HUES6 (cell line): Measurements from ENCODE around the gene KIZ.

ENCODE experiments used
- H3K27ac ChIP-seq: 2 replicates; pipeline ENCODE4 v1.7.0; 2013; ENCODE audit warnings: low read depth, mild to moderate bottlenecking, low read length, inconsistent platforms
- H3K27me3 ChIP-seq: 2 replicates; pipeline ENCODE4 v1.6.1; 2013; ENCODE audit warnings: low read length; ENCODE audit not compliant: control insufficient read depth, insufficient read depth
- H3K36me3 ChIP-seq: 2 replicates; pipeline ENCODE4 v1.6.1; 2013; ENCODE audit warnings: low read length; ENCODE audit not compliant: control insufficient read depth, insufficient read depth
- H3K4me1 ChIP-seq: 2 replicates; pipeline ENCODE4 v1.6.1; 2013; ENCODE audit warnings: low read length; ENCODE audit not compliant: control insufficient read depth, insufficient read depth
- H3K4me3 ChIP-seq: 2 replicates; pipeline ENCODE4 v1.5.1; 2013; ENCODE audit warnings: low read depth, low read length
- H3K9ac ChIP-seq: one replicate; pipeline ENCODE4 v1.6.1; 2013; ENCODE audit warnings: mild to moderate bottlenecking, low read length
- H3K9me3 ChIP-seq: 2 replicates; pipeline ENCODE4 v1.6.1; 2013; ENCODE audit warnings: low read depth, low read length; ENCODE audit not compliant: control insufficient read depth, insufficient read depth

KIZ gene

GRCh38 chr20:21269772-21270171 is 143.9 kb downstream of the KIZ start:
- no peak overlapping the region for H3K4me3 ChIP-seq
- H3K27me3 ChIP-seq = no peaks in the 10 kb centered on the region
- no peaks in the 10 kb centered on the region for H3K4me1 ChIP-seq
- no peak overlapping the region for H3K27ac ChIP-seq
- peaks cover 12% of the 10 kb centered on the region for H3K9me3 ChIP-seq
- H3K36me3 ChIP-seq = no peaks in the 10 kb centered on the region
- no peak overlapping the region for H3K9ac ChIP-seq

- no peaks in the 10 kb centered on the region for H3K27me3 ChIP-seq
Observed at GRCh38 chr20:21270806-21271205, 144.9 kb downstream of the KIZ start.

DNA sequence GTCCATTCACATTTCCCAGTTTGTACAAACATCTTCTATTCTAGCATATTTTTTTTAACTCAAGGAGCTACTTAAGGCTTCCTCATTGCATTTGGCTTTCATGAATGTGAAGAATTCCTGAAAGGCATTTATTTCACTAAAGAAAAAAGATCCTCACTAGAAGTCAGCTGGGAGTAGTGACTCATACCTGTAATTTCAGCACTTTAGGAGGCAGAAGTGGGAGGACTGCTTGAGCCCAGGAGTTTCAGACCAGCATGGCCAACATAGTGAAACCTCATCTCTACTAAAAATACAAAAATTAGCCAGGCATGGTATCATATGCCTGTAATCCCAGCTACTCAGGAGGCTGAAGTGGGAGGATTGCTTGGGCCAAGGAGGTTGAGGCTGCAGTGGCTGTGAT is 146.4 kb downstream of the KIZ start:
- no peaks in the 10 kb centered on the region for H3K36me3 ChIP-seq
- no peak overlapping the region for H3K9ac ChIP-seq
- H3K27ac ChIP-seq = no peak overlapping the region
- H3K27me3 ChIP-seq = no peaks in the 10 kb centered on the region
- H3K4me1 ChIP-seq = no peaks in the 10 kb centered on the region
- no peak overlapping the region for H3K4me3 ChIP-seq
- peaks cover 3% of the 10 kb centered on the region for H3K9me3 ChIP-seq

More at GRCh38 chr20:21270806-21271205, 144.9 kb downstream of the KIZ start:
- Histone ChIP-seq H3K27ac (no peak overlapping the region), H3K9ac (no peak overlapping the region), H3K4me3 (no peak overlapping the region), H3K4me1 (no peaks in the 10 kb centered on the region), H3K9me3 (peaks cover 12% of the 10 kb centered on the region), H3K36me3 (no peaks in the 10 kb centered on the region)

DNA sequence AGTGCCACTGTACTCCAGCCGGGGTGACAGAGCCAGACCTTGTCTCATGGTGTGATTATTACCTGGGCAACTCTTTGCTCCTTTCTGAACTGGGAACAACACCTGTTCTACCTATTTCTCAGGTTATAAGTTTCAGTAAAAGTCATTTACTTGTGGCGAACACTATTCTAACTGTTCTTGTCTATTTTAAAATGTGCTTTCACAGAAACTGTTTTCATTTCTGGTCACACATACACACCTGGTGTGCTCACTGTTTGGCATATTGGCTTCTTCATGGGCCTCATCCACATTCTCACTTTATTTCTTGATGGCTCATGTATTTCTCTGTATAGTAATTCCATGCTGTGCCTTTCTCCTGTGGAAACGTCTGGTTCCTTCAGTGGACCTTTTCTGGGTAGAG is 146.8 kb downstream of the KIZ start:
- Histone ChIP-seq H3K27ac (no peak overlapping the region), H3K9ac (no peak overlapping the region), H3K4me3 (no peak overlapping the region), H3K9me3 (no peaks in the 10 kb centered on the region), H3K4me1 (no peaks in the 10 kb centered on the region), H3K27me3 (no peaks in the 10 kb centered on the region), H3K36me3 (no peaks in the 10 kb centered on the region)

DNA sequence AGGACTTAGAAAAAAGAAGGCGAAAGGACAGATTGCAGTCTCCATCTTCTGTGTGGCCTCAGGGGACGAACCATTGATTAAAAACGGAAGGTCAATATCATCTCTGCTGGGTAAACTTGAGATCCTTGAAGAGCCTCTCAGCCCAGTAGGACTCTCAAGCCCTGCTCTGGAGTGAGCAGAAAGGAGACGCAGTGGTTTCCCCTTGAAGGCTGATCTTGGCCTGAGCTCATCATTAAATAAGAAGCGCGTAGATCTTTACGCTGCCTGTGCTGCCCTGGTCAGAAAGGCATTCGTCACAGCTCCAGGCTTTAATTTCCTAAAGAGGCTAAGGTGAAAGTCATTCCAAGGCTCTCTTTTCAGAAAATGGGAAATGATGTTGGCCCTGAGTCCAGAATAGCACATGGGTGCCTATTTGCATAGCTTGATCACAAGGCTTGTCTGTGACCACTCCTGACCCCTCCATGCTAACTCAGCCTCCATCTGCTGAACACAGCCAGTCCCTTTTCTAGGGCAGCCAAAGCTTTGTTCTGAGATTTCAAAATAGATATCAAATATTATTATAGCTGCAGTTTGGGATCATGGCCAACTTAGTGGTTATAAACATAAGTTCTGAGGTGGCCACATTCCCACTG is 148.0 kb downstream of the KIZ start:
- Histone ChIP-seq H3K9ac (no peak overlapping the region), H3K36me3 (no peaks in the 10 kb centered on the region), H3K4me3 (no peak overlapping the region), H3K27ac (no peak overlapping the region), H3K9me3 (no peaks in the 10 kb centered on the region), H3K27me3 (no peaks in the 10 kb centered on the region), H3K4me1 (no peaks in the 10 kb centered on the region)

DNA sequence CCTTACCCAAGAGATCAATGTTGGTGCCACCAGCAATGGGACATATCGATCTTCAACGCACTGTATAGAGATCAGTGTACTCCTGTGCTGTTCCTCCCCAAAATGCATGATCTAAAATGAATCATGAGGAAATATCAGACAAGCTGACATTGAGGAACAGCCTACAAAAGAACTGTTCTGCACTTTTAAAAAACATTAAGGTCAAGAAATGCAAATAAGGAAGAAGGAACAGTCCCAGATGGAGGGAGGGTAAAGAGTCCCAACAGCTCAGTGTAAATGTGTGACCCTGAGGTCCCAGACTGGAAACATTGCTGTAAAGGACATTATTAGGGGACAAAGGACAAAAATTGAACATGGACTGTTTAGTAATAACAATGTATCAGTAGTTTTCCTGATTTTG is 152.9 kb downstream of the KIZ start:
- no peak overlapping the region for H3K4me3 ChIP-seq
- H3K9me3 ChIP-seq = no peaks in the 10 kb centered on the region
- H3K27ac ChIP-seq = no peak overlapping the region
- no peaks in the 10 kb centered on the region for H3K4me1 ChIP-seq
- no peaks in the 10 kb centered on the region for H3K27me3 ChIP-seq
- no peak overlapping the region for H3K9ac ChIP-seq
- no peaks in the 10 kb centered on the region for H3K36me3 ChIP-seq

DNA sequence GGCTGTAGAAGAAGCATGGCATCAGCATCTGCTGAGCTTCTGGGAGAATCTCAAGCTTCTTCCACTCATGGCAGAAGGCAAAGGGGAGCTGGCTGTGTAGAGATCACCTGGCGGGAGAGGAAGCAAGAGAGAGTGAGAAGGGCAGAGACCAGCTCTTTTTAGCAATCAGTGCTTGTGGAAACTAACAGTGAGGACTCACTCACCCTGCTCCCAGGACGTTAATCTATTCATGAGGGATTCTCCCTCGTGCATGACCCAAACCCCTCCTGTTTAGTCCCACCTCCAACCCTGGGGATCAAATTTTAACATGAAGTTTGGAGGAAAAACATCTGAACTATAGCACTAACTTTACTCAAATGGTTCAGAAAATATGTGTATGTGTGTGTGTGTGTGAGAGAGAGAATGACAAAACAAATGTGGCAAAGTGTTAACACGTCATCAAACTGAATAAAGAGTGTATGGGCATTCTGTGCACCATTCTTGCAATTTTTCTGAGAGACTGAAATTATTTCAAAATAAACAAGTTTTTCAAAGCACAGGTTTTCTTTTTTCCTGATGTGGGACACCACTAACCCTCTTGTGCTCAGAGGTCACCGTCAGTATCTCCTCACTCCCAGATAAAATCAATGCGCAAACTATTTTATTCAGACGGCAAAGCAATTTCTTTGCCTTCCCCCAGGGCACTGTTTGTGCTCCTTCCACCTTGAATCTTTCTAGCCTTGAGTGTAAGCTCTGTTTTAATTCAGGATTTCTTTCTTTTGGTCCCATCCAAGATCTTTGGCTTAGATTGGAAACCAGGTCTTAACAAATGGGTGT is 154.0 kb downstream of the KIZ start:
- Histone ChIP-seq H3K27me3 (no peaks in the 10 kb centered on the region), H3K4me1 (no peaks in the 10 kb centered on the region), H3K9me3 (no peaks in the 10 kb centered on the region), H3K27ac (no peak overlapping the region), H3K4me3 (no peak overlapping the region), H3K9ac (no peak overlapping the region), H3K36me3 (no peaks in the 10 kb centered on the region)

DNA sequence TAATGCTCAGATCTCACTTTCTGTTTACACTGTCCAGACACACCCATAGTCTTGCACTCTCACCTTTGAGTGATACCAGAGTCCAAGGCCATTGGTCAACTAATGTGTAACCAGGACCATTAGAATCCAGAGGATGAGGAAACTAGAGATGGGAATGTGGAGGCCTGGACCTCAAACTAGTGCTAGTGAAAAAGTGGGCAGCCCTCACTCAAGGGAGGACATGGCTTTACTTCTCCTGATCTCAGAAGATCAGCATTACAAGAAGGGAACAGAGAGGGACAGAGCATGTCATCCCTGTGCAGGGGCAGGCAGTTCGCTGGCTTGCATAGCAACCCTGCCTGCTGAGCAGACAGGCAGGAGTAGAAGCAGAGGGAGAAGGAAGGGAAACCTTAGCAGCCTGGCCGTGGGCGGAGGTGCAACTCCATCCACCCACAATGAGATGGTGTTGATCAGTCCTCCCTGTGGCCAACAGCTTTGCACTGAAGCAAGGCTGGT is 154.7 kb downstream of the KIZ start:
- Histone ChIP-seq H3K9me3 (no peaks in the 10 kb centered on the region), H3K9ac (no peak overlapping the region), H3K27me3 (no peaks in the 10 kb centered on the region), H3K27ac (no peak overlapping the region), H3K4me3 (no peak overlapping the region), H3K36me3 (no peaks in the 10 kb centered on the region), H3K4me1 (no peaks in the 10 kb centered on the region)

DNA sequence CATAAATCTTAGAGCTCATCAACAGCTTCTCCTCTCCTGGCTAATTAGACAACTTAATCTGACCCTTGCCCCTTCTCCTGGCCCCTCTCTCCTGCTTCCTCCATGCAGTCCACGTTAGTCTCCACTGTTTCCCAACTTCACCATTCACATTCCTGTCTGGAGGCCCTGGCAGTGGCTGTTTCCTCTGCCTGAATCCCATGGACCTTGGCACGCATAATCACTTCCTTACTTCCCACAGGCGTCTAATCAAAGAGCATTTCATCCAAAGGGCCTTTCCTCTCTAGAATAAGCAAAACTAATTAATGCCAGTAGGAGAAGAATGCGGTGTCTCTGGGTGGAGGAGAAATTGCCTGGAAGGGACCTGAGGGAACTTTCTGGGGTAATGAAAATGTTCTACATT is 160.9 kb downstream of the KIZ start:
- no peak overlapping the region for H3K9ac ChIP-seq
- H3K4me3 ChIP-seq = no peak overlapping the region
- no peaks in the 10 kb centered on the region for H3K27me3 ChIP-seq
- no peak overlapping the region for H3K27ac ChIP-seq
- H3K9me3 ChIP-seq = no peaks in the 10 kb centered on the region
- no peaks in the 10 kb centered on the region for H3K4me1 ChIP-seq
- no peaks in the 10 kb centered on the region for H3K36me3 ChIP-seq

DNA sequence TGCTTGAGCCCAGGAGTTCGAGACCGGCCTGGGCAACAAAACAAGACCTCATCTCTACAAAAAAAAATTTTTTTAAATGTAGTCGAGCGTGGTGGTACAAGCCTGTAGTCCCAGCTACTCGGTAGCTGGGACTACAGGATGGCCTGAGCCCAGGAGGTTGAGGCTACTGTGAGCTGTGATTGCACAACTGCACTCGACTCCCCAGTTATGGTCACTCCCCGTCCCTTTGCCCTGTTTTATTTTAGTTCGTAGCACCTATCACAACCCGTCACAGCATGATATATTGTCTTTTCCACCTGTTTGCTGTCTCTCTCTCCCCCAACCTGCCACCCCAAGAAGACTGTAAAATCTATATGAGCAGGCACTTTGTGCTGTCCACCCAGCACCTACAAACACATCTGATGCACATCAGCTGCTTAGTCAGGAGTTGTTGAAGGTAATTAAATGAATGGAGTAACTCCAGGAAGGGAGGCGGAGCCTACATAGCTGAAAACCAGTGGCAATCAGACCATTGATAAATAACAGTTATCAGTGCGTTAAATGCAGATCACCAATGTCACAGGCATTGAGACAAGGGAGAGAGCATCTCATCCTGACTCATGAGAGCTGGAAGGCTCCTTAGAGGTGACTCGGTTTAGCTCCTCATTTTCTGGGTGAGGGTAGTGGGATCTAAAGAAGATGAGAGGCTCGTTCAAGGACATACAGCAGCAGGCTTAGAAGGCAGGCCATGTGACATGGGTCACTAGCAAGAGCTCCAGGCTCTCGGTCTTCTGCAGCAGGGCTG is 162.9 kb downstream of the KIZ start:
- H3K9ac ChIP-seq = no peak overlapping the region

GRCh38 chr20:21289651-21290050 is 163.8 kb downstream of the KIZ start:
- Histone ChIP-seq H3K36me3 (no peaks in the 10 kb centered on the region), H3K9me3 (no peaks in the 10 kb centered on the region), H3K27ac (no peak overlapping the region), H3K4me1 (no peaks in the 10 kb centered on the region), H3K4me3 (no peak overlapping the region), H3K9ac (no peak overlapping the region), H3K27me3 (no peaks in the 10 kb centered on the region)

More for the DNA sequence above, 162.9 kb downstream of the KIZ start:
- H3K9me3 ChIP-seq = no peaks in the 10 kb centered on the region
- no peaks in the 10 kb centered on the region for H3K36me3 ChIP-seq
- no peak overlapping the region for H3K27ac ChIP-seq
- no peaks in the 10 kb centered on the region for H3K27me3 ChIP-seq
- H3K4me1 ChIP-seq = no peaks in the 10 kb centered on the region
- no peak overlapping the region for H3K4me3 ChIP-seq
